Measurements from ENCODE around the gene ST6GAL1.

The ST6GAL1 gene

GRCh38 chr3:187103251-187103650, 172.9 kb downstream of the ST6GAL1 start:
- ATAC-seq (ENCODE audit: low read depth) (no peak), DNase-seq (ENCODE audit: low spot score) (no peak)
- H3K36me3 ChIP-seq (ENCODE audit: low read depth), result no peaks in the 10 kb centered on the region
- TF ChIP-seq CTCF (IDR thresholded peaks at IDR 0.05; ENCODE audit: poor library complexity, severe bottlenecking), result no peak
- no peaks in the 10 kb centered on the region for H3K9me3 ChIP-seq (ENCODE audit: severe bottlenecking)
- no peaks in the 10 kb centered on the region for H3K27me3 ChIP-seq (ENCODE audit: insufficient read depth, poor library complexity, severe bottlenecking)
- H3K27ac ChIP-seq (ENCODE audit: poor library complexity, severe bottlenecking), result no peak overlapping the region
- H3K4me3 ChIP-seq (ENCODE audit: severe bottlenecking), result no peak overlapping the region
- H3K4me1 ChIP-seq (ENCODE audit: insufficient read depth, poor library complexity, severe bottlenecking), result no peaks in the 10 kb centered on the region

GRCh38 chr3:187104342-187104741, 174.0 kb downstream of the ST6GAL1 start:
- Histone ChIP-seq H3K27ac (ENCODE audit: poor library complexity, severe bottlenecking) (no peak overlapping the region), H3K4me1 (ENCODE audit: insufficient read depth, poor library complexity, severe bottlenecking) (no peaks in the 10 kb centered on the region), H3K36me3 (ENCODE audit: low read depth) (no peaks in the 10 kb centered on the region), H3K27me3 (ENCODE audit: insufficient read depth, poor library complexity, severe bottlenecking) (no peaks in the 10 kb centered on the region), H3K9me3 (ENCODE audit: severe bottlenecking) (no peaks in the 10 kb centered on the region), H3K4me3 (ENCODE audit: severe bottlenecking) (no peak overlapping the region)
- no peak for DNase-seq (ENCODE audit: low spot score)
- no peak for TF ChIP-seq CTCF (IDR thresholded peaks at IDR 0.05; ENCODE audit: poor library complexity, severe bottlenecking)
- no peak for ATAC-seq (ENCODE audit: low read depth)

GRCh38 chr3:187104933-187105332, 174.6 kb downstream of the ST6GAL1 start:
- no peak for DNase-seq (ENCODE audit: low spot score)
- Histone ChIP-seq H3K36me3 (ENCODE audit: low read depth) (no peaks in the 10 kb centered on the region), H3K27ac (ENCODE audit: poor library complexity, severe bottlenecking) (no peak overlapping the region), H3K4me3 (ENCODE audit: severe bottlenecking) (no peak overlapping the region), H3K9me3 (ENCODE audit: severe bottlenecking) (no peaks in the 10 kb centered on the region), H3K4me1 (ENCODE audit: insufficient read depth, poor library complexity, severe bottlenecking) (no peaks in the 10 kb centered on the region), H3K27me3 (ENCODE audit: insufficient read depth, poor library complexity, severe bottlenecking) (no peaks in the 10 kb centered on the region)
- no peak for TF ChIP-seq CTCF (IDR thresholded peaks at IDR 0.05; ENCODE audit: poor library complexity, severe bottlenecking)
- ATAC-seq (ENCODE audit: low read depth), result no peak

GRCh38 chr3:187105700-187106099, 175.4 kb downstream of the ST6GAL1 start:
- H3K27ac ChIP-seq (ENCODE audit: poor library complexity, severe bottlenecking), result no peak overlapping the region
- no peak for ATAC-seq (ENCODE audit: low read depth)
- TF ChIP-seq CTCF (IDR thresholded peaks at IDR 0.05; ENCODE audit: poor library complexity, severe bottlenecking), result no peak

GRCh38 chr3:187107989-187108388, 177.7 kb downstream of the ST6GAL1 start:
- TF ChIP-seq CTCF (IDR thresholded peaks at IDR 0.05; ENCODE audit: poor library complexity, severe bottlenecking), result no peak
- DNase-seq (ENCODE audit: low spot score) (no peak), ATAC-seq (ENCODE audit: low read depth) (no peak)
- Histone ChIP-seq H3K9me3 (ENCODE audit: severe bottlenecking) (no peaks in the 10 kb centered on the region), H3K4me1 (ENCODE audit: insufficient read depth, poor library complexity, severe bottlenecking) (no peaks in the 10 kb centered on the region), H3K27ac (ENCODE audit: poor library complexity, severe bottlenecking) (no peak overlapping the region), H3K36me3 (ENCODE audit: low read depth) (no peaks in the 10 kb centered on the region), H3K4me3 (ENCODE audit: severe bottlenecking) (no peak overlapping the region), H3K27me3 (ENCODE audit: insufficient read depth, poor library complexity, severe bottlenecking) (no peaks in the 10 kb centered on the region)

More at GRCh38 chr3:187105700-187106099, 175.4 kb downstream of the ST6GAL1 start:
- Histone ChIP-seq H3K9me3 (ENCODE audit: severe bottlenecking) (no peaks in the 10 kb centered on the region), H3K36me3 (ENCODE audit: low read depth) (no peaks in the 10 kb centered on the region), H3K27me3 (ENCODE audit: insufficient read depth, poor library complexity, severe bottlenecking) (no peaks in the 10 kb centered on the region), H3K4me1 (ENCODE audit: insufficient read depth, poor library complexity, severe bottlenecking) (no peaks in the 10 kb centered on the region), H3K4me3 (ENCODE audit: severe bottlenecking) (no peak overlapping the region)
- DNase-seq (ENCODE audit: low spot score), result no peak

Measured in RWPE2 (cell line).